GM12872 (cell line): Measurements from ENCODE around the gene TAMALIN.

ENCODE experiments used
- TF ChIP-seq, protein P1 (sequence below): IDR thresholded peaks from 3 replicates; pipeline ENCODE4 v1.5.1; 2011; ENCODE audit warnings: low read depth, mild to moderate bottlenecking, low read length, moderate library complexity; ENCODE audit not compliant: insufficient read depth

TAMALIN gene

GRCh38 chr12:52050116-52050757 is 43.5 kb downstream of the TAMALIN start:
- TF ChIP-seq, protein P1, sequence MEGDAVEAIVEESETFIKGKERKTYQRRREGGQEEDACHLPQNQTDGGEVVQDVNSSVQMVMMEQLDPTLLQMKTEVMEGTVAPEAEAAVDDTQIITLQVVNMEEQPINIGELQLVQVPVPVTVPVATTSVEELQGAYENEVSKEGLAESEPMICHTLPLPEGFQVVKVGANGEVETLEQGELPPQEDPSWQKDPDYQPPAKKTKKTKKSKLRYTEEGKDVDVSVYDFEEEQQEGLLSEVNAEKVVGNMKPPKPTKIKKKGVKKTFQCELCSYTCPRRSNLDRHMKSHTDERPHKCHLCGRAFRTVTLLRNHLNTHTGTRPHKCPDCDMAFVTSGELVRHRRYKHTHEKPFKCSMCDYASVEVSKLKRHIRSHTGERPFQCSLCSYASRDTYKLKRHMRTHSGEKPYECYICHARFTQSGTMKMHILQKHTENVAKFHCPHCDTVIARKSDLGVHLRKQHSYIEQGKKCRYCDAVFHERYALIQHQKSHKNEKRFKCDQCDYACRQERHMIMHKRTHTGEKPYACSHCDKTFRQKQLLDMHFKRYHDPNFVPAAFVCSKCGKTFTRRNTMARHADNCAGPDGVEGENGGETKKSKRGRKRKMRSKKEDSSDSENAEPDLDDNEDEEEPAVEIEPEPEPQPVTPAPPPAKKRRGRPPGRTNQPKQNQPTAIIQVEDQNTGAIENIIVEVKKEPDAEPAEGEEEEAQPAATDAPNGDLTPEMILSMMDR: no peak

DNA sequence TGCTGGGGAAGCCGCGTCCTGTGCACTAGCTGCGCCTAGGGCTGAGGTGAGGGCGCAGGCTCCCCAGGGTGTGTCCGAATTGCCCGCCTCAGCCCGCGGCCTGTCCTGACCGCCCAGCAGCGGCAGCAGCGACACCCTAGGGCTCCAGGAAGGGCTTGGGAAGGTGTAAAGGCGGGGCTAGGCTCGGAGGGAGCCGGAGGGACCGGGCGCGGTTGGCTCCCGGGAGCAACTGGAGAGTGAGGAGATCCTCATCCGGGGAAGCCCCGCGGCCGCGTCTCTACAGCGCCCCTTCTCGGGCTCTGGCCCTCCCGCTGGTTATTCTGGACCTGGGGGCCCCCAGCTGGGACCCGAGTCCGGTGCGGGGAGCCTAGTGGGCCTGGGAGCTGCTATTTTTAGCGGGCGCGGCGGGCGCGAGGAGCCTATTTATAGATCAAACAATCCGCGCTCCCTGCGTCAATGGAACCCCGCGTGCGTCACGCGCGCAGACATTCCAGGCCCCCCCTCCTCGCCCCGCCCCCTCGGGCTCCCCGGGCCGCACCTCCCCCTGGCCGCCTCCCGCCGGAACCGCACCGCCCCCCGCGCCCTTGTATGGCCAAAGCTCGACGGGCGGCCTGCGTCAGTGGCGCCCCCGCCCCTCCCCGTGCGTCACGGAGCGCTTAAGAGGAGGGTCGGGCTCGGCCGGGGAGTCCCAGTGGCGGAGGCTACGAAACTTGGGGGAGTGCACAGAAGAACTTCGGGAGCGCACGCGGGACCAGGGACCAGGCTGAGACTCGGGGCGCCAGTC is 44.2 kb downstream of the TAMALIN start, which contains the start of gene NR4A1:
NR4A1 (plus strand) TSS at position 685 of the 784 bp plus-strand sequence. CDS start 2,887 bp downstream, outside the sequence.
- TF ChIP-seq, protein P1: peak; percentile 23; the same call in 1 of the 3 replicates

GRCh38 chr12:52052468-52053186 is 45.9 kb downstream of the TAMALIN start:
- TF ChIP-seq, protein P1: no peak

GRCh38 chr12:52053536-52054209 is 46.9 kb downstream of the TAMALIN start:
- TF ChIP-seq, protein P1: no peak

DNA sequence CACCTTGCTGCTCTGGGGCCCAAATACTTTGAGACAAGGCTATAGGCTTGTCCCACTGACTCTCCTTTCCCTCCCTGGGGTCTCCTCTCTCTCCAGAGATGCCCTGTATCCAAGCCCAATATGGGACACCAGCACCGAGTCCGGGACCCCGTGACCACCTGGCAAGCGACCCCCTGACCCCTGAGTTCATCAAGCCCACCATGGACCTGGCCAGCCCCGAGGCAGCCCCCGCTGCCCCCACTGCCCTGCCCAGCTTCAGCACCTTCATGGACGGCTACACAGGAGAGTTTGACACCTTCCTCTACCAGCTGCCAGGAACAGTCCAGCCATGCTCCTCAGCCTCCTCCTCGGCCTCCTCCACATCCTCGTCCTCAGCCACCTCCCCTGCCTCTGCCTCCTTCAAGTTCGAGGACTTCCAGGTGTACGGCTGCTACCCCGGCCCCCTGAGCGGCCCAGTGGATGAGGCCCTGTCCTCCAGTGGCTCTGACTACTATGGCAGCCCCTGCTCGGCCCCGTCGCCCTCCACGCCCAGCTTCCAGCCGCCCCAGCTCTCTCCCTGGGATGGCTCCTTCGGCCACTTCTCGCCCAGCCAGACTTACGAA is 47.6 kb downstream of the TAMALIN start:
- TF ChIP-seq, protein P1: no peak

- TF ChIP-seq, protein P1: no peak
Measured at GRCh38 chr12:52054833-52055730, 48.3 kb downstream of the TAMALIN start.
